ENCODE results near the gene OR2M3.
"Not testable (repeated sequence)": the region's sequence is repeated elsewhere in the genome, so short reads cannot be mapped to it uniquely, and the experiment has no call there.

The OR2M3 gene

GRCh38 chr1:248229360-248229908 lies 32.4 kb downstream of the OR2M3 start:
- H4K20me1 ChIP-seq (ENCODE audit: insufficient read depth), result no peaks in the 10 kb centered on the region
- no peaks in the 10 kb centered on the region for H3K4me1 ChIP-seq (ENCODE audit: low read depth, poor library complexity, severe bottlenecking)
- no peak for TF ChIP-seq CTCF (conservative IDR thresholded peaks at IDR 0.05; ENCODE audit: low read depth, low read length)
- H2AFZ ChIP-seq (ENCODE audit: low read depth), result no peak overlapping the region
- no peaks in the 10 kb centered on the region for H3K27me3 ChIP-seq (ENCODE audit: insufficient read depth, low read depth)
- H3K9ac ChIP-seq, result no peak overlapping the region
- no peak overlapping the region for H3K4me3 ChIP-seq (IDR thresholded peaks at IDR 0.05; ENCODE audit: insufficient read depth, low read depth, low read length)
- H3K79me2 ChIP-seq (ENCODE audit: insufficient read depth, low read depth), result no peaks in the 10 kb centered on the region
- no peak overlapping the region for H3K4me2 ChIP-seq
- no peak overlapping the region for H3K27ac ChIP-seq
- no peaks in the 10 kb centered on the region for H3K36me3 ChIP-seq (ENCODE audit: insufficient read depth)

- TF ChIP-seq CTCF (conservative IDR thresholded peaks at IDR 0.05; ENCODE audit: low read depth, low read length), result no peak
- H3K4me2 ChIP-seq, result no peak within 1 kb of the TSS
- no peak within 1 kb of the TSS for H3K9ac ChIP-seq
- H3K27me3 ChIP-seq (ENCODE audit: insufficient read depth, low read depth), result no peaks in the 10 kb centered on the region
- no peaks in the 10 kb centered on the region for H4K20me1 ChIP-seq (ENCODE audit: insufficient read depth)
- no peaks in the 10 kb centered on the region for H3K4me1 ChIP-seq (ENCODE audit: low read depth, poor library complexity, severe bottlenecking)
- H3K27ac ChIP-seq, result no peak within 1 kb of the TSS
- H3K79me2 ChIP-seq (ENCODE audit: insufficient read depth, low read depth), result no peaks in the 10 kb centered on the region
- H3K36me3 ChIP-seq (ENCODE audit: insufficient read depth), result no peaks in the 10 kb centered on the region
- no peak within 1 kb of the TSS for H2AFZ ChIP-seq (ENCODE audit: low read depth)
- no peak within 1 kb of the TSS for H3K4me3 ChIP-seq (IDR thresholded peaks at IDR 0.05; ENCODE audit: insufficient read depth, low read depth, low read length)
Measured at GRCh38 chr1:248231117-248231516, 34.1 kb downstream of the OR2M3 start, which contains the start of gene OR2M4. Gene OR2M4 (plus strand): TSS chr1:248231417. CDS start chr1:248238929, 7,512 bp downstream.

GRCh38 chr1:248239478-248239877 lies 42.4 kb downstream of the OR2M3 start:
- no peak for TF ChIP-seq CTCF (conservative IDR thresholded peaks at IDR 0.05; ENCODE audit: low read depth, low read length)
- no peaks in the 10 kb centered on the region for H3K4me1 ChIP-seq (ENCODE audit: low read depth, poor library complexity, severe bottlenecking)
- H3K27ac ChIP-seq, result no peak overlapping the region
- H3K4me2 ChIP-seq, result no peak overlapping the region
- H3K4me3 ChIP-seq (IDR thresholded peaks at IDR 0.05; ENCODE audit: insufficient read depth, low read depth, low read length), result no peak overlapping the region
- H3K27me3 ChIP-seq (ENCODE audit: insufficient read depth, low read depth), result no peaks in the 10 kb centered on the region
- no peak overlapping the region for H3K9ac ChIP-seq
- H3K36me3 ChIP-seq (ENCODE audit: insufficient read depth), result no peaks in the 10 kb centered on the region
- no peak overlapping the region for H2AFZ ChIP-seq (ENCODE audit: low read depth)
- H3K79me2 ChIP-seq (ENCODE audit: insufficient read depth, low read depth), result no peaks in the 10 kb centered on the region
- no peaks in the 10 kb centered on the region for H4K20me1 ChIP-seq (ENCODE audit: insufficient read depth)

GRCh38 chr1:248243204-248243603 lies 46.1 kb downstream of the OR2M3 start:
- peak overlapping the region; percentile 60; the same call in 1 of the 2 replicates for H2AFZ ChIP-seq (ENCODE audit: low read depth)

GRCh38 chr1:248259309-248259708 lies 62.2 kb downstream of the OR2M3 start:
- H3K36me3 ChIP-seq (ENCODE audit: insufficient read depth); H3K4me3 ChIP-seq (IDR thresholded peaks at IDR 0.05; ENCODE audit: insufficient read depth, low read depth, low read length); H3K27me3 ChIP-seq (ENCODE audit: insufficient read depth, low read depth); H2AFZ ChIP-seq (ENCODE audit: low read depth); H4K20me1 ChIP-seq (ENCODE audit: insufficient read depth); H3K4me2 ChIP-seq; H3K79me2 ChIP-seq (ENCODE audit: insufficient read depth, low read depth); H3K9ac ChIP-seq; H3K27ac ChIP-seq; H3K4me1 ChIP-seq (ENCODE audit: low read depth, poor library complexity, severe bottlenecking): not testable (repeated sequence)

More at GRCh38 chr1:248243204-248243603, 46.1 kb downstream of the OR2M3 start:
- Histone ChIP-seq H4K20me1 (ENCODE audit: insufficient read depth) (no peaks in the 10 kb centered on the region), H3K27ac (no peak overlapping the region), H3K27me3 (ENCODE audit: insufficient read depth, low read depth) (no peaks in the 10 kb centered on the region), H3K79me2 (ENCODE audit: insufficient read depth, low read depth) (no peaks in the 10 kb centered on the region), H3K4me2 (peak overlapping the region; percentile 33; the same call in 1 of the 2 replicates), H3K36me3 (ENCODE audit: insufficient read depth) (no peaks in the 10 kb centered on the region), H3K4me3 (IDR thresholded peaks at IDR 0.05; ENCODE audit: insufficient read depth, low read depth, low read length) (no peak overlapping the region), H3K4me1 (ENCODE audit: low read depth, poor library complexity, severe bottlenecking) (no peaks in the 10 kb centered on the region), H3K9ac (no peak overlapping the region)
- peak; percentile 89 for TF ChIP-seq CTCF (conservative IDR thresholded peaks at IDR 0.05; ENCODE audit: low read depth, low read length)

All from KMS-11 (cell line).